LNCaP clone FGC (cell line): ENCODE results near the gene JAM3.
A peak's percentile ranks its signal among the peaks of the same experiment; 100 is the strongest.

Source experiments
- DNase-seq: peaks from one replicate; pipeline ENCODE4 v3.0.0-alpha.2; 2011; ENCODE audit warnings: low read depth
- H3K4me3 ChIP-seq: 2 replicates; pipeline ENCODE4 v1.5.1; 2011; ENCODE audit warnings: mild to moderate bottlenecking, low read depth, low read length, control low read depth
- TF ChIP-seq, protein P1 (sequence below): IDR thresholded peaks from 2 replicates; pipeline ENCODE4 v1.5.1; 2012; ENCODE audit warnings: mild to moderate bottlenecking; ENCODE audit not compliant: control insufficient read depth, insufficient read depth; ENCODE audit errors: extremely low read depth

Gene JAM3

DNA sequence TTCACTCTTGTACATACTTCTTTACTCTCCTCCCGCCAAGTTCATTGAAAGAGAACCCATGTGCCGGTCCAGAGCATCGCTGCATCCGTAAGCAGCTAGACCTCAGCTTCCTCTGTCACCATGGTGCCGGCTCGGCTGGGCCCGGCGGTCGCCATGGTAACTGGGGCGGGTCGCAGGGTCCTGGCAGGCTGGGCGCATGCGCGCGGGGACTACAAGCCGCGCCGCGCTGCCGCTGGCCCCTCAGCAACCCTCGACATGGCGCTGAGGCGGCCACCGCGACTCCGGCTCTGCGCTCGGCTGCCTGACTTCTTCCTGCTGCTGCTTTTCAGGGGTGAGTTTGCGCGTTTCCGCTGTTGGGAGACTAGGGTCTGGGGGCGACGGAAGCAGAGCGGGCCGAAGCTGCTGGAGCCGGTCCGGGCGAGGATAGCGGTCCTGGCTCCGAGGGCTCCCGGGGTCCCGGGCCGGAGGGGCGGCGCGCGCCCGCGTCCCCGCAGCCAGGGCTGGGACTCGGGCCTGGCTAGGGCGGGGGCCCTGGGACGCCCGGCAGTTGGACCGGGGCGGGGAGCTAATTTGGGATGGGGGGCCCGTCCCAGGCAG, at the start of gene JAM3:
TSS of gene JAM3 (plus strand) at position 244 of the 597 bp plus-strand sequence. CDS start at position 256, 12 bp downstream.
- H3K4me3 ChIP-seq, result peak within 1 kb of the TSS; percentile 47
- TF ChIP-seq, protein P1, sequence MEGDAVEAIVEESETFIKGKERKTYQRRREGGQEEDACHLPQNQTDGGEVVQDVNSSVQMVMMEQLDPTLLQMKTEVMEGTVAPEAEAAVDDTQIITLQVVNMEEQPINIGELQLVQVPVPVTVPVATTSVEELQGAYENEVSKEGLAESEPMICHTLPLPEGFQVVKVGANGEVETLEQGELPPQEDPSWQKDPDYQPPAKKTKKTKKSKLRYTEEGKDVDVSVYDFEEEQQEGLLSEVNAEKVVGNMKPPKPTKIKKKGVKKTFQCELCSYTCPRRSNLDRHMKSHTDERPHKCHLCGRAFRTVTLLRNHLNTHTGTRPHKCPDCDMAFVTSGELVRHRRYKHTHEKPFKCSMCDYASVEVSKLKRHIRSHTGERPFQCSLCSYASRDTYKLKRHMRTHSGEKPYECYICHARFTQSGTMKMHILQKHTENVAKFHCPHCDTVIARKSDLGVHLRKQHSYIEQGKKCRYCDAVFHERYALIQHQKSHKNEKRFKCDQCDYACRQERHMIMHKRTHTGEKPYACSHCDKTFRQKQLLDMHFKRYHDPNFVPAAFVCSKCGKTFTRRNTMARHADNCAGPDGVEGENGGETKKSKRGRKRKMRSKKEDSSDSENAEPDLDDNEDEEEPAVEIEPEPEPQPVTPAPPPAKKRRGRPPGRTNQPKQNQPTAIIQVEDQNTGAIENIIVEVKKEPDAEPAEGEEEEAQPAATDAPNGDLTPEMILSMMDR, result no peak
- DNase-seq, result peak; percentile 39

DNA sequence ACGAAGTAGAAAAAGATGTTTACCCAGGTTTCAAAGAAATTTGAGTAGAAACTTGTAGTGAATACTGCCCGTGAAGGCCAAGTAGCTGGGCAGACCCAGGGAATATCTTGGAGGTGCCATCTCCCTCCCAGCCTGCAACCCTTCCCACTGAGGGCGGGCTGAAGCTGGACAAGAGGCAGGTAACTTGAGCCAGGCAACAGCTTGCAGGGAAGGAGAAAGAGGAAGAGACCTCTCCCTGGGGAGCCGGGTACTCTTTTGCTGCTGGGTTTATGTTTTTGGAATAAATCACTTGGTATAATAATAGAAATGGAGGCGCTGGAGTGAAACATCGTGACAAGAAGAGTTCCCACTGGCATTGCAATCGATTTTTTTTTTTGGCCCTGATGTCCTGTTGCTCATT, 49.4 kb upstream of the JAM3 start:
- H3K4me3 ChIP-seq, result no peak overlapping the region
- TF ChIP-seq, protein P1, result no peak
- DNase-seq, result no peak

DNA sequence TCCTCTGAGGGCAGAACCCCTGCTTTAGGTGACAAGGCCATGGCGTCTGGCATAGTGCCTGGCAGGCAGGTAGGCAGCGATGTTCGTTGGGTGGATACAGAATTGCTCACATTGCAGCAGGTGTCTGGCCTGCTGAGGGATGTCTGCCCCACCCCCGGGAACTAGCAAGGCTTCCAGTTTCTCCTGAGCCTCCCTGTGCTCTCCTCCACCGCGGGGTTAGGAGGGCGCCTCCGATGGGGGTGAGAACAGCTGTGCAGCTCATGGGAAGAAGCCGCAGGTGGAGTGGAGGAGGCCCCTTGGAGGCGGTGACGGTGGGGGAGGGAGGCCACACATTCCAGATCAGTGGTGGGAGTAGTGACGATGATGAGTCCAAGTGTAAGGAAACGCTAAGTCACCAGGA, 48.3 kb upstream of the JAM3 start:
- no peak for DNase-seq
- TF ChIP-seq, protein P1, result no peak
- no peak overlapping the region for H3K4me3 ChIP-seq

DNA sequence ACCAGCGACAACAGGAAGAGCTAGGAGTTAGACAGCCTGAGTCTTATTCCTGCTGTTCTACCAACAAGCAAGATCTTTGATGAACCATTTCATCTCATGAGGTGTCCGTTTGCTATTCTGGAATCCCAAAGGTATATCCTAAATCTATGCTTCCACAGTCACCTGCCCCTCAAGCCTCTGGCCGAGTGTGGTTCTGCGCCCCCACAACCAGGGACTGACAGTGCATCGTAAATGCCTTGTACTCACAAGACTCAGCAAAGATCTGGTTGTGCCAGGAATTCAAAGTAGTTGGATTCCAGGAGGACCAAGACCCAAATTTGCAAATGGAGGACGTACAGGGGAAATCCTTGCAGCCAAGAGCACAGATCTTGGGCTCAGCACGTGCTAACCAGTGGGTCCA, 47.5 kb upstream of the JAM3 start:
- TF ChIP-seq, protein P1, result no peak
- H3K4me3 ChIP-seq, result no peak overlapping the region
- no peak for DNase-seq

DNA sequence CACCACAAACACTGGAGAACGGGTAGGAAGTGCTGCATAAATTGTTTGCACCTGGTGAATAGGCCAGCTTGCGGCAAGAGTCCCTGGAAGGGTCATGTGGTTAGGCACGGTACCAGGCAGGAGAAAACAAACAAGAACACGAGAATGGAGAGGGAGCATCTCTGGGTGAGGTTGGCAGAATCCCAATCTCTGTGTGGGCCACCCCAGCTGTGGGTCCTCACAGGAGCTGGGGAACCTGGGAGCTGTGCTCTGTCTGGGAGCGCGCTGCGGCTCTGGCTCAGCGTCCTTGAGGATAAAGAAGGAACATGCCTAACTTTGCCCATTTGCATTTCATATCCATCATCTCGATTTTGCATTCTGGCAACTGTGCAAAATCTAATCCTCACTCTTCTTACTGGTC, 46.1 kb upstream of the JAM3 start:
- DNase-seq, result no peak
- no peak overlapping the region for H3K4me3 ChIP-seq
- TF ChIP-seq, protein P1, result no peak

DNA sequence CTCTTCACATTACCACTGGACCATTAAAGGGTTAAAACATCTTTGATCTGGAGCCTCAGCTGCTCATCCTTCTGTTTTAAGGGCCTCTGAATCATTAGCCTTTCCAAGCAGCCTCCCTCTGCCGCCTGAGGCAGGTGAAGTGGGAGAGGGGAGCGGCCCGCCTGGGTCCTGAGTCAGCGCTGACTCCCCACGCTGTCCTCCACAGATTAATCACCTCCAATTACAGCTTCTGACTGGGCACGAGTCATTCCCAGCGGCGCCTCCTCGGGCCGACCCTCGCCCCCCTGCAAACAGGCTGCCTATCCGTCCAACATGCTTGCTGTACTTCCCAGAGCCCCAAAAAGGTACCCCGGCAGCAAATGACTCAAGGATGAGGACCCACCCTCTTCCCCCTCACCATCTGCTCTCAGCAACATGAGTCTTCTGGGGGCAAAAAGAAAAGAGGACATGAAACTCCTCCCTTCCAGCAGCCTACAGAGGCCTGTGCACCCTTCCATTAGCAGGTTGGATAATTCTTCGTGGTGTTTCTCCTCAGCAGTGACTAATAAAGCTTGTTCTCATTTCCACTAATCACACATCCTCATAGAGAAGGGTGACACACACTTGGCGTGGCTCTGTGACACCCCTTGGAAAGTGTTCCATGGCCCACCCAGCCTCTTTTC, 44.3 kb upstream of the JAM3 start:
- H3K4me3 ChIP-seq, result no peak overlapping the region
- TF ChIP-seq, protein P1, result no peak
- no peak for DNase-seq

DNA sequence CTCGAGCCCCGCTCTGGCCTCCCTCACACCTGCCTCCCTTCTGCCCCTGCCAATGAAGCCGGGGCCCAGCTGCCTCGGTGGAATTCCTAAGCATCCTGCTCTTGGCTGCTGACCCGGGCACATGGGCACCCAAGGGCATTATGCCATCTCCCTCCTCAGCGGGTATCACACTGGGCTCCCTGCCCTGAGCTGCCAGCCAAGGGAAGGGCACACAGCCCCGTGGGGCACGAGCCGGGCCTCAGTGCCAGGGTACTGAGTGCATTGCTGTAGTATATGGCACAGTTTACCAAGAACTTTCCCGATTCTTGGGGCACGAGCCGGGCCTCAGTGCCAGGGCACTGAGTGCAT, 43.8 kb upstream of the JAM3 start:
- no peak overlapping the region for H3K4me3 ChIP-seq
- TF ChIP-seq, protein P1, result no peak
- no peak for DNase-seq
